Suprapubic skin (tissue), 4 donors: Measurements from ENCODE around the gene HAPLN1.

Source experiments
- EP300 ChIP-seq: sonication (generic); formaldehyde crosslinking; IDR thresholded peaks from one replicate; pipeline ENCODE4 v1.6.1; 2017; ENCODE audit warnings: antibody characterized with exemption
- POLR2A ChIP-seq, 2 donors: fragments of 450-650 bp; IDR thresholded peaks; one replicate each; pipeline ENCODE4 v1.6.1; 2017; ENCODE audit warnings: antibody characterized with exemption in 2 of 2, mild to moderate bottlenecking in 2 of 2, moderate library complexity in 2 of 2
- POLR2AphosphoS5 ChIP-seq, 3 donors: sonication (generic); formaldehyde crosslinking; IDR thresholded peaks; one replicate each; pipeline ENCODE4 v1.6.1; 2017; ENCODE audit warnings: antibody characterized with exemption in 3 of 3
- TF ChIP-seq, protein P1 (sequence below), 2 donors: fragments of 200-600 bp in 1 of 2; fragments of 450-650 bp in 1 of 2; sonication (generic) in 1 of 2; IDR thresholded peaks; one replicate each; pipeline ENCODE4 v1.5.1; 2016 to 2019; ENCODE audit warnings: antibody characterized with exemption in 2 of 2, mild to moderate bottlenecking in 1 of 2, moderate library complexity in 1 of 2

- TF ChIP-seq, protein P1, sequence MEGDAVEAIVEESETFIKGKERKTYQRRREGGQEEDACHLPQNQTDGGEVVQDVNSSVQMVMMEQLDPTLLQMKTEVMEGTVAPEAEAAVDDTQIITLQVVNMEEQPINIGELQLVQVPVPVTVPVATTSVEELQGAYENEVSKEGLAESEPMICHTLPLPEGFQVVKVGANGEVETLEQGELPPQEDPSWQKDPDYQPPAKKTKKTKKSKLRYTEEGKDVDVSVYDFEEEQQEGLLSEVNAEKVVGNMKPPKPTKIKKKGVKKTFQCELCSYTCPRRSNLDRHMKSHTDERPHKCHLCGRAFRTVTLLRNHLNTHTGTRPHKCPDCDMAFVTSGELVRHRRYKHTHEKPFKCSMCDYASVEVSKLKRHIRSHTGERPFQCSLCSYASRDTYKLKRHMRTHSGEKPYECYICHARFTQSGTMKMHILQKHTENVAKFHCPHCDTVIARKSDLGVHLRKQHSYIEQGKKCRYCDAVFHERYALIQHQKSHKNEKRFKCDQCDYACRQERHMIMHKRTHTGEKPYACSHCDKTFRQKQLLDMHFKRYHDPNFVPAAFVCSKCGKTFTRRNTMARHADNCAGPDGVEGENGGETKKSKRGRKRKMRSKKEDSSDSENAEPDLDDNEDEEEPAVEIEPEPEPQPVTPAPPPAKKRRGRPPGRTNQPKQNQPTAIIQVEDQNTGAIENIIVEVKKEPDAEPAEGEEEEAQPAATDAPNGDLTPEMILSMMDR (IDR thresholded peaks at IDR 0.05), result no peak
- TF ChIP-seq EP300 (no peak), POLR2AphosphoS5 (IDR thresholded peaks at IDR 0.05) (no peak), POLR2A (IDR thresholded peaks at IDR 0.05) (no peak)
These were observed 3.3 kb upstream of the HAPLN1 start for GRCh38 chr5:83724001-83724400.
